IMR-90 (cell line): ENCODE results near the gene OR51G2. TPM values are rescaled to one million over a fixed set of nuclear protein-coding genes. Genes with fewer than 3 reads are reported as not detected.

Source experiments
- ATAC-seq: fragments of 200-7000 bp; cut with Tn5 transposase; 2 replicates; pipeline ENCODE4 v1.9.1; 2020; ENCODE audit warnings: low read depth, mild to moderate bottlenecking, moderate library complexity
- BruUV-seq: library from RNA; stranded (reverse); fragments of 400-500 nt; replicated peaks from 2 replicates; lab custom pipeline; 2021; lab: Mats Ljungman, UMichigan
- CTCF ChIA-PET: fragments of 300-600 bp; formaldehyde crosslinking; extraction: SDS; loops from one replicate; lab custom pipeline; 2021; ENCODE audit warnings: antibody characterized with exemption; lab: Yijun Ruan, JAX
- POLR2A ChIA-PET: fragments of 300-600 bp; sonication (Branson Sonifier 250); formaldehyde crosslinking; loops from one replicate; lab custom pipeline; 2022; ENCODE audit warnings: antibody characterized with exemption; ENCODE audit not compliant: unreplicated experiment; lab: Charles Lee
- DNase-seq: peaks from one replicate; pipeline ENCODE4 v3.0.0; 2013
- H2AFZ ChIP-seq: replicated peaks from 2 replicates; pipeline ENCODE3; 2013; ENCODE audit warnings: low read length, mild to moderate bottlenecking; ENCODE audit not compliant: poor library complexity
- H2AK5ac ChIP-seq: 2 replicates; pipeline ENCODE4 v1.6.1; 2013; ENCODE audit warnings: low read depth, low read length, inconsistent platforms
- H2AK9ac ChIP-seq: replicated peaks from 2 replicates; pipeline ENCODE3; 2013; ENCODE audit warnings: mild to moderate bottlenecking, low read depth, low read length, moderate library complexity; ENCODE audit not compliant: poor library complexity
- H2BK120ac ChIP-seq: 2 replicates; pipeline ENCODE4 v1.6.1; 2013; ENCODE audit warnings: low read depth, low read length, inconsistent platforms
- H2BK15ac ChIP-seq: 3 replicates; pipeline ENCODE4 v1.6.1; 2013; ENCODE audit warnings: low read depth, low read length, inconsistent platforms
- H2BK20ac ChIP-seq: 2 replicates; pipeline ENCODE4 v1.6.1; 2013; ENCODE audit warnings: low read depth, mild to moderate bottlenecking, inconsistent platforms, low read length, moderate library complexity
- H2BK5ac ChIP-seq: 2 replicates; pipeline ENCODE4 v1.6.1; 2013; ENCODE audit warnings: mild to moderate bottlenecking, low read depth, low read length, inconsistent platforms; ENCODE audit not compliant: poor library complexity, severe bottlenecking
- H3K14ac ChIP-seq: replicated peaks from 2 replicates; pipeline ENCODE4 v1.6.1; 2013; ENCODE audit warnings: low read depth, low read length, inconsistent platforms
- H3K18ac ChIP-seq: 2 replicates; pipeline ENCODE4 v1.6.1; 2013; ENCODE audit warnings: low read depth, low read length, control low read depth
- H3K23ac ChIP-seq: 2 replicates; pipeline ENCODE4 v1.6.1; 2013; ENCODE audit warnings: low read depth, low read length, inconsistent platforms
- H3K27ac ChIP-seq: 2 replicates; pipeline ENCODE4 v1.5.1; 2013; ENCODE audit warnings: mild to moderate bottlenecking, control low read depth, low read length; ENCODE audit not compliant: insufficient read depth
- H3K27me3 ChIP-seq: 2 replicates; pipeline ENCODE4 v1.6.1; 2013; ENCODE audit warnings: low read length; ENCODE audit not compliant: control insufficient read depth, insufficient read depth
- H3K36me3 ChIP-seq: 2 replicates; pipeline ENCODE4 v1.6.1; 2013; ENCODE audit warnings: low read length, mixed read lengths; ENCODE audit not compliant: control insufficient read depth, insufficient read depth
- H3K4ac ChIP-seq: 2 replicates; pipeline ENCODE4 v1.6.1; 2013; ENCODE audit warnings: low read depth, low read length, inconsistent platforms
- H3K4me1 ChIP-seq: 2 replicates; pipeline ENCODE4 v1.6.1; 2013; ENCODE audit warnings: low read length, mixed read lengths; ENCODE audit not compliant: control insufficient read depth, insufficient read depth
- H3K4me2 ChIP-seq: 2 replicates; pipeline ENCODE4 v1.6.1; 2013; ENCODE audit warnings: low read depth, mild to moderate bottlenecking, control low read depth, low read length, moderate library complexity
- H3K4me3 ChIP-seq: 2 replicates; pipeline ENCODE4 v1.5.1; 2013; ENCODE audit warnings: low read depth, mild to moderate bottlenecking, control low read depth, low read length, moderate library complexity; ENCODE audit not compliant: insufficient read depth
- H3K56ac ChIP-seq: 2 replicates; pipeline ENCODE4 v1.6.1; 2013; ENCODE audit warnings: low read length, inconsistent platforms; ENCODE audit not compliant: insufficient read depth; ENCODE audit errors: extremely low read depth
- H3K79me1 ChIP-seq, 2 experiments: 2 replicates each; pipeline ENCODE4 v1.6.1; 2013; ENCODE audit warnings: low read length in 2 of 2, inconsistent platforms in 1 of 2, low read depth in 1 of 2
- H3K9ac ChIP-seq: 2 replicates; pipeline ENCODE4 v1.6.1; 2013; ENCODE audit warnings: low read depth, low read length, control low read depth
- H3K9me1 ChIP-seq: 2 replicates; pipeline ENCODE4 v1.6.1; 2013; ENCODE audit warnings: low read length, inconsistent platforms; ENCODE audit not compliant: insufficient read depth
- H3K9me3 ChIP-seq: 2 replicates; pipeline ENCODE4 v1.6.1; 2013; ENCODE audit warnings: low read length; ENCODE audit not compliant: control insufficient read depth, insufficient read depth
- H4K20me1 ChIP-seq: 2 replicates; pipeline ENCODE4 v1.6.1; 2013; ENCODE audit warnings: low read length, inconsistent platforms; ENCODE audit not compliant: insufficient read depth
- H4K5ac ChIP-seq: 2 replicates; pipeline ENCODE4 v1.6.1; 2013; ENCODE audit warnings: mild to moderate bottlenecking, low read depth, low read length, control low read depth
- H4K8ac ChIP-seq, 2 experiments: 2 replicates each; pipeline ENCODE4 v1.6.1; 2013; ENCODE audit warnings: low read depth in 2 of 2, low read length in 2 of 2, control low read depth in 1 of 2, inconsistent platforms in 1 of 2
- H4K91ac ChIP-seq: 2 replicates; pipeline ENCODE4 v1.6.1; 2013; ENCODE audit warnings: low read depth, low read length, inconsistent platforms; ENCODE audit not compliant: insufficient read depth
- BHLHE40 ChIP-seq: fragments of 150-350 bp; IDR thresholded peaks from 2 replicates; pipeline ENCODE4 v1.6.1; 2016; ENCODE audit warnings: mild to moderate bottlenecking, low read depth, low read length
- CEBPB ChIP-seq: IDR thresholded peaks from 2 replicates; pipeline ENCODE4 v1.6.1; 2012; ENCODE audit warnings: low read depth, low read length, improper control_type of control experiment
- CHD1 ChIP-seq: IDR thresholded peaks from 2 replicates; pipeline ENCODE4 v1.6.1; 2012; ENCODE audit warnings: low read depth, low read length, improper control_type of control experiment
- CTCF ChIP-seq: conservative IDR thresholded peaks from 2 replicates; pipeline ENCODE4 v1.5.1; 2012; ENCODE audit warnings: mild to moderate bottlenecking, low read depth, low read length, improper control_type of control experiment
- ELK1 ChIP-seq: fragments of 150-350 bp; IDR thresholded peaks from 2 replicates; pipeline ENCODE4 v1.6.1; 2016; ENCODE audit warnings: low read depth, mild to moderate bottlenecking, low read length, moderate library complexity, borderline replicate concordance
- FOS ChIP-seq: fragments of 150-350 bp; IDR thresholded peaks from 2 replicates; pipeline ENCODE4 v1.6.1; 2016; ENCODE audit warnings: low read depth, low read length
- MAFK ChIP-seq: IDR thresholded peaks from 2 replicates; pipeline ENCODE4 v1.6.1; 2012; ENCODE audit warnings: low read depth, low read length, improper control_type of control experiment
- MAZ ChIP-seq: IDR thresholded peaks from 2 replicates; pipeline ENCODE4 v1.6.1; 2012; ENCODE audit warnings: low read depth, mild to moderate bottlenecking, low read length, improper control_type of control experiment, moderate library complexity, borderline replicate concordance
- MXI1 ChIP-seq: IDR thresholded peaks from 2 replicates; pipeline ENCODE4 v1.6.1; 2012; ENCODE audit warnings: low read depth, mild to moderate bottlenecking, low read length, moderate library complexity, borderline replicate concordance
- NFE2L2 ChIP-seq: fragments of 150-350 bp; IDR thresholded peaks from 2 replicates; pipeline ENCODE4 v1.6.1; 2016; ENCODE audit warnings: low read depth, mild to moderate bottlenecking, low read length
- POLR2A ChIP-seq: IDR thresholded peaks from 2 replicates; pipeline ENCODE4 v1.6.1; 2012; ENCODE audit warnings: mild to moderate bottlenecking, low read depth, low read length
- RAD21 ChIP-seq: IDR thresholded peaks from 2 replicates; pipeline ENCODE4 v1.6.1; 2012; ENCODE audit warnings: low read length, improper control_type of control experiment
- RCOR1 ChIP-seq: IDR thresholded peaks from 2 replicates; pipeline ENCODE4 v1.6.1; 2012; ENCODE audit warnings: mild to moderate bottlenecking, low read length, improper control_type of control experiment; ENCODE audit not compliant: insufficient replicate concordance
- RFX5 ChIP-seq: IDR thresholded peaks from 2 replicates; pipeline ENCODE4 v1.8.0; 2012; ENCODE audit warnings: low read depth, mild to moderate bottlenecking, low read length, moderate library complexity
- SMC3 ChIP-seq: fragments of 150-350 bp; IDR thresholded peaks from 2 replicates; pipeline ENCODE4 v1.6.1; 2016; ENCODE audit warnings: low read depth, mild to moderate bottlenecking, antibody characterized with exemption, low read length, moderate library complexity
- USF2 ChIP-seq: fragments of 150-350 bp; IDR thresholded peaks from 2 replicates; pipeline ENCODE4 v1.6.1; 2017; ENCODE audit warnings: mild to moderate bottlenecking, antibody characterized with exemption, low read length, low read depth
- WGBS, 2 experiments: methylation state at CpG; one replicate each; pipeline versions ENCODE4 v1.1.5 to v1.1.7; 2013; ENCODE audit warnings: missing lambda C conversion rate in 2 of 2; ENCODE audit not compliant: insufficient read length in 1 of 2; ENCODE audit errors: extremely low coverage in 2 of 2; 5-methylcytosine and 5-hydroxymethylcytosine counted together
- dilution Hi-C: fragments of 300-500 bp; cut with HindIII; formaldehyde crosslinking; loops from one replicate; pipeline ENCODE4 v1.14.3; 2018; ENCODE audit warnings: low sequenced_read_pairs; ENCODE audit not compliant: unreplicated experiment
- in situ Hi-C: fragments of 300-500 bp; cut with MboI; formaldehyde crosslinking; loops from 3 replicates; pipeline ENCODE4 v1.14.3; 2019; ENCODE audit warnings: low sequenced_read_pairs, inconsistent platforms, mixed read lengths
- intact Hi-C: fragments of 100-400 bp; cut with micrococcal nuclease; formaldehyde crosslinking; loops from 2 replicates; pipeline ENCODE4 v1.10.0; 2022
- polyA plus RNA-seq, 3 experiments: library from polyadenylated mRNA; depleted of rRNA; stranded (reverse); fragments of >200 nt; gene quantifications; 2 replicates each; pipeline ENCODE4 v1.2.3, GENCODE V29; 2012; ENCODE audit warnings: low replicate concordance in 1 of 3
- total RNA-seq: library from RNA; depleted of rRNA; stranded (reverse); fragments of >200 nt; gene quantifications from 2 replicates; pipeline ENCODE4 v1.2.3, GENCODE V29; 2012

Gene OR51G2
- total and polyA plus RNA-seq, 2 of the 4 experiments (the other 2 are of a cell fraction), result not detected

DNA sequence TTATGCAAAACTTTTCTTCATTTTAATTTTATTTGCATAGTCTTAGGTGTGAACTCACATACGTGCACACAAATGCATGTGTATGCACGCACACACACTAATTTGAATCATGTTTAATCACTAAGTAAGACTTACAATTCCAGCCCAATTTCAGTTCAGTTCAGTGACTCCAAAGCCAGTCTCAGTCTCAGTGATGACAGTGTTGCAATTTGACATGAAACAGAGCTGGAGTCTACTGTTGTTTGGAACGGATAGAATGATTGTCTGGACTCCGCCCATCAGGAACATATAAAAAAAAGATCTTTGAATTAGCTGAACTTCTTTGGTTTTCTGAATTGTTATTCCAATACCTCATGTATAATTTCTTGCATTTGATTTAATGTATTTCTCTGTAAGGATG, 55.3 kb downstream of the OR51G2 start:
- no peak overlapping the region for H2BK120ac ChIP-seq
- no peak overlapping the region for H3K4me3 ChIP-seq
- ATAC-seq, result no peak
- WGBS, 2 experiments, result 70% methylated on average over 2 of the region's 4 CpGs; no CpG with 5 or more reads in 1 of the 2 experiments
- H4K5ac ChIP-seq, result no peak overlapping the region
- in situ Hi-C loops, result no loop called here
- no peak overlapping the region for H3K56ac ChIP-seq
- H4K91ac ChIP-seq, result no peak overlapping the region
- H3K79me1 ChIP-seq, result no peaks in the 10 kb centered on the region
- no peak overlapping the region for H2BK5ac ChIP-seq
- DNase-seq, result no peak
- no peak overlapping the region for H3K23ac ChIP-seq
- H3K27me3 ChIP-seq, result no peaks in the 10 kb centered on the region
- H2BK20ac ChIP-seq, result no peak overlapping the region
- no peak overlapping the region for H4K8ac ChIP-seq
- no TSS peak for BruUV-seq
- ChIA-PET CTCF (no interaction called here), POLR2A (no interaction called here)
- no peak overlapping the region for H2AK5ac ChIP-seq
- no peaks in the 10 kb centered on the region for H4K20me1 ChIP-seq
- H2BK15ac ChIP-seq, result no peak overlapping the region
- no peak overlapping the region for H2AK9ac ChIP-seq
- intact Hi-C loops, result no loop called here
- no peak overlapping the region for H3K4ac ChIP-seq
- H3K4me1 ChIP-seq, result no peaks in the 10 kb centered on the region
- peaks cover 3% of the 10 kb centered on the region for H3K9me3 ChIP-seq
- H3K4me2 ChIP-seq, result no peak overlapping the region
- no peak for TF ChIP-seq CHD1
- no peak for TF ChIP-seq SMC3
- TF ChIP-seq FOS, result no peak
- no peak for TF ChIP-seq USF2
- TF ChIP-seq MAFK, result no peak
- no peak for TF ChIP-seq CEBPB
- no peak for TF ChIP-seq POLR2A
- TF ChIP-seq RAD21, result no peak
- no peak for TF ChIP-seq NFE2L2
- TF ChIP-seq CTCF, result no peak
- no peak for TF ChIP-seq BHLHE40
- no peak for TF ChIP-seq RFX5
- TF ChIP-seq ELK1, result no peak
- no peak for TF ChIP-seq RCOR1
- no peak for TF ChIP-seq MAZ
- no peak for TF ChIP-seq MXI1
- dilution Hi-C loops, result no loop called here
- H2AFZ ChIP-seq, result no peak overlapping the region
- no peak overlapping the region for H3K9ac ChIP-seq
- no peak overlapping the region for H3K18ac ChIP-seq
- H3K14ac ChIP-seq, result no peak overlapping the region
- H3K9me1 ChIP-seq, result no peaks in the 10 kb centered on the region
- no peak overlapping the region for H3K27ac ChIP-seq
- H3K36me3 ChIP-seq, result no peaks in the 10 kb centered on the region
